ENCODE measurements around the gene DAAM2.

The DAAM2 gene

GRCh38 chr6:39891976-39892375, 99.8 kb downstream of the DAAM2 start:
- DNase-seq = no peak

DNA sequence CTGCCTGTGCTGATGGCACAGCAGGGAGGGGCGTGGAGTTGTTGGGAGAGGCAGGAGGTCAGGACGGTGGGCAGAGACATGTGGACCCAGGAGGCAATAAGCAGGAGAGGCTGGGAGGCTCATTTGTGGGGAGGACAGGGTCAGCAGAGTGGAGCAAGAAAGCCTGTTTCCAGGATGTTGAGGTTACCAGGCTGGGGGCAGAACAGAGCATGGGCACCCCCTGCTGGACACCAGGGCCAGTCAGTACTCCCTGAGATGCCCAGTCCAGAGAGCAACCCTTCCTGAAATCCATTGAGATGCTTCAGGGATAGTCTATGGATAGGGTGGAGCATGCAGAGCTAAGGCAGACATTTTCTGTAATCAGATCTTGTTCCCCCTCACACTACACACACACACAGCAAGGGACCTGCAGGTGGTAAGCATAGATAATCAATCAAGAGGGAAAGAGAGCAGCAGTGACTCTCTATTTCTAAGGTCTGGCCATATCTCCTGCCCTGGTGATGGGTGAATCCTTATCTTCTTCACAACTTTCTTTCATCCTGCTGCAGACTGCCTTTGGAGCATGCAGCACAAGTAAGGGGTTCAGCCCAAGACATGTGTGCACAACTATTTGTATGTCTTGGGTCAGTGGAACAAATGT, 100.4 kb downstream of the DAAM2 start:
- DNase-seq = no peak

DNA sequence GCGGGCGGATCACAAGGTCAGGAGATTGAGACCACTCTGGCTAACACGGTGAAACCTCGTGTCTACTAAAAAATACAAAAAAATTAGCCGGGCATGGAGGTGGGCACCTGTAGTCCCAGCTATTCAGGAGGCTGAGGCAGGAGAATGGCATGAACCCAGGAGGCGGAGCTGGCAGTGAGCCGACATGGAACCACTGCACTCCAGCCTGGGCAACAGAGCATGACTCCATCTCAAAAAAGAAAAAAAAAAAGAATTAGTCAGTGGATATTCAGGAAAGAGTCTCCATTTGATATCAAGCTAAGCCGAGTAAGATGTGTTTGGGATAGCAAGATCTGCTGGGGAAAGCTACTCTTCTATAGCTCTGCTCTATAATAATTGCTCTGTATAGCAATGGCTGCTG, 101.1 kb downstream of the DAAM2 start:
- no peak for DNase-seq

- DNase-seq = no peak
These were observed 104.5 kb downstream of the DAAM2 start for GRCh38 chr6:39896701-39897100.

GRCh38 chr6:39897698-39898097, 105.5 kb downstream of the DAAM2 start:
- DNase-seq = no peak

GRCh38 chr6:39898625-39899024, 106.4 kb downstream of the DAAM2 start:
- no peak for DNase-seq

- no peak for DNase-seq
These were observed 107.5 kb downstream of the DAAM2 start for GRCh38 chr6:39899554-39900295.

DNA sequence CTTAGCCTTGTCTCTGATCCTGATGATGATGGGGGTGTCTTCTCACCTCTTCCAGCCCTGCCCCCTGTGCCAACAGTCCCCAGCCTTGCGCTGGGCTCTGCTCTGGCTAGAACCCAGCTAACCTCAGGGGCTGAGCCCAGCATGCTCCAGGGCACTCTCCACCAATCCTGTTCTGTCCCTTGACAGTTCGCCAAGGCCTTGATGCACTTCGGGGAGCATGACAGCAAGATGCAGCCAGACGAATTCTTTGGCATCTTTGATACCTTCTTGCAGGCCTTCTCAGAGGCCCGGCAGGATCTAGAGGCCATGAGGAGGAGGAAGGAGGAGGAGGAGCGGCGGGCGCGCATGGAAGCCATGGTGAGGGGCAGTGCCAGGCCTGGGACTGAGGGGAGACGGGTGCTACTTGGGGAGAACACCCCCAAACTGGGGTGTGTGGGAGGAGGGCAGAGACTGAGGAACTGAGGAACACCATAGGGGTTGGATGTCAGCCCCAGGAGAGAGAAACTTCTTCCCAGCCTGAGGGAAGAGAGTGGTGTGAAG, 109.0 kb downstream of the DAAM2 start:
- DNase-seq = no peak

DNA sequence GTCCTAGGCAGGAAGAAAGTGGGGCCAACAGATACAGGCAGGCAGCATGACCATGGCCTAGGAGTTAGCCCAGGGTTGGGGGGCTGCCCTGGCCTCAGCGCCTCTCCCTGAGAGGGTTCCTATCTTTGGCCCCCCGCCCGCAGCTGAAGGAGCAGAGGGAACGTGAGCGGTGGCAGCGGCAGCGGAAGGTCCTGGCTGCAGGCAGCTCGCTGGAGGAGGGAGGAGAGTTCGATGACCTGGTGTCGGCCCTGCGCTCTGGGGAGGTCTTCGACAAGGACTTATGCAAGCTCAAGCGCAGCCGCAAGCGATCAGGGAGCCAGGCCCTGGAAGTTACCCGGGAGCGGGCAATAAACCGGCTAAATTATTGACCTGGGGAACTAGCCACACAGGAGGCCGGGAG, 109.5 kb downstream of the DAAM2 start:
- DNase-seq = no peak

GRCh38 chr6:39902136-39902535, 110.0 kb downstream of the DAAM2 start:
- no peak for DNase-seq

DNA sequence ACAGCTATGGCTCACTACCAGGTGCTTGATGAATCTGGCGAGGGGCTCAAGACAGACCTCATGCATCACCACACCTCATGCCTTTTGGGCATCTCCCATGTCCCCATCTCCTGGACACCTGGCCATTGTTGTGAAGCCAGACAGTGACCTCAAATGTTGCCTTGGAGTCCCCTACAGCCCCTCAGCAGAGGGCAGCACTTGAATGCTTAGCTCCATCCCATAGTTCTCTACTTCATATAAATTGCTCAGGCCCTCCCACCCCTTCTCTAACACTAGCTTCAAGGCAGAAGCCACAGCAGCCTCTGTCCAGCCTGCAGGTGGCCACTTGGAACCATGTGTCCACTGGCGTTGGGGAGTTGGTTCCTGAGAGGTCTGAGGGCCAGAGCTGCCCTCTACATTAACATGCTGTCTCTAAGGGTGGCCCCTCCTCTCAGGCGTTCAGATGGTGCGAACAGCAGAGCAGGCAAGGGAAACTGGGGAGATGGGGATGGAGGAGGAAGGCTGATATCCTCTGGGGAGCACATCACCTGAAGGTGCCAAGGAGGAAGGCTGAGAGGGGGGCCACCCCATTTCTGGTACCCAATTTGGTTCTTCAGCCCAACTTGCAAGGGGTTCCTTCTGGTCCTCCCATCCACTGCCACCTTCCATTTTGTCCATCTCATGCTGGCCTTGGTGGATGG, 110.8 kb downstream of the DAAM2 start:
- DNase-seq = no peak

- no peak for DNase-seq
These were observed 111.5 kb downstream of the DAAM2 start for GRCh38 chr6:39903656-39904055.

DNA sequence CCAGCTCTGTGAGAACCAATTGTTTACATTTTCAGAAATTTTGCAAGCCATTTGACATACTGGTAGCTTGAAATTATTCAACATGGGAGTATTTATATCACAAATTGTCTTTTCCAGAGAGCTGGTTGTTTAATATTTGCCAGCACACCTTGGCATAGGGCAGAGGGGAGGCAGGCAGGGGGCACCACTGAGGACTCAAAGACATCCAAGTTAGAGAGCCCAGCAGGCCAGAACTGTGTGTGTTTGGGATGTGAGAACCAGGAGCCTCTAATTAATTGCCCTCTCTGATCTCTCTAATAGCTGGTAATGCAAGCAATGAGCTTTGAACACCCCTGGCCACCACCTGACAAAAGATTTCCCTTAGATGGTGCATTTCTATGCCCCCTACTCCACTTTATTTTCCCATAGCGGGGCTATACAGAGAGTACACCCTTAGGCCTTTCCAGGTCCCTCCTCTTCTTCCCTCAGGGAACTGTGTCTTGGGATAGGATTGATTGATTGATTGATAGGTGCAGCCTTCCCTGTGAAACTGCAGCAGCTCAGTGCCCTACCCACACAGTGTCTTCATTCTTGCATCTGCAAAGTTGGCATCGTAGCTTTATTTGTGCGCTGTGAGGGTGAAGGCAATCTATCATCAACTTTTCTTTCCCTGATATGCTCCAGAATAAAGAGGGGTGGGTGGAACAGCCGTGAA, 112.9 kb downstream of the DAAM2 start:
- no peak for DNase-seq

- no peak for DNase-seq
These were observed 113.4 kb downstream of the DAAM2 start for GRCh38 chr6:39905640-39905975.

- DNase-seq = no peak
These were observed 114.2 kb downstream of the DAAM2 start for GRCh38 chr6:39906318-39906761.

- DNase-seq = no peak
These were observed 115.8 kb downstream of the DAAM2 start for GRCh38 chr6:39907871-39908575.

DNA sequence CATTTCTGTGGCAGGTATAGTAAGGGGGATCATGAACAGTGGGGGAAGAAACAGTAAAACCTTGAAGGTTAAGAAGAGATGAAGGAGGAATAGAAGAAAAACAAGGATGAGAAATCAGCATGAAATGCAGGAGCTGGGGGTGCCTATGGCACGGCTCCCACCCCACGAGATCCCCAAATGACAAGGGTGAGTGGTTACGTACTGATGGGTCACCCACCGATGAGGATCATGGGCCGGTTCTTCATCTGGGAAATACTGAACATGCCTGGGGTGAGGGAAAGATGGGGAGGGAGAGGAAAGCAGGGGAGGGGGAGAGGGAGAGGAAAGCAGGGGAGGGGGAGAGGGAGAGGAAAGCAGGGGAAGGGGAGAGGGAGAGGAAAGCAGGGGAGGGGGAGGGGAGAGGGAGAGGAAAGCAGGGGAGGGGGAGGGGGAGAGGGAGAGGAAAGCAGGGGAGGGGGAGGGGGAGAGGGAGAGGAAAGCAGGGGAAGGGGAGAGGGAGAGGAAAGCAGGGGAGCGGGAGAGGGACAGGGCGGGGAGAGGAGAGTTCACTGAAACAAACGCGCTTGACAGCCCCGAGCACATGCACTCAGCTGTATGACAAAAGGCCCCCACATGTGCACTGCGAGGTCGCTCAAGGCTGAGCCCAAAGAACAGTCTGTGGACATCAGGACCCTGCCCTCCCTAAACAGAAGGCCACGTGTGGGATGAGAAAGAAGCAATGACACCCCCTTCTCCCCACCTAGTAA, 116.8 kb downstream of the DAAM2 start:
- DNase-seq = no peak

GRCh38 chr6:39909701-39910100, 117.5 kb downstream of the DAAM2 start:
- DNase-seq = no peak

GRCh38 chr6:39910164-39910563, 118.0 kb downstream of the DAAM2 start:
- DNase-seq = no peak

GRCh38 chr6:39910744-39911143, 118.6 kb downstream of the DAAM2 start:
- DNase-seq = no peak

DNA sequence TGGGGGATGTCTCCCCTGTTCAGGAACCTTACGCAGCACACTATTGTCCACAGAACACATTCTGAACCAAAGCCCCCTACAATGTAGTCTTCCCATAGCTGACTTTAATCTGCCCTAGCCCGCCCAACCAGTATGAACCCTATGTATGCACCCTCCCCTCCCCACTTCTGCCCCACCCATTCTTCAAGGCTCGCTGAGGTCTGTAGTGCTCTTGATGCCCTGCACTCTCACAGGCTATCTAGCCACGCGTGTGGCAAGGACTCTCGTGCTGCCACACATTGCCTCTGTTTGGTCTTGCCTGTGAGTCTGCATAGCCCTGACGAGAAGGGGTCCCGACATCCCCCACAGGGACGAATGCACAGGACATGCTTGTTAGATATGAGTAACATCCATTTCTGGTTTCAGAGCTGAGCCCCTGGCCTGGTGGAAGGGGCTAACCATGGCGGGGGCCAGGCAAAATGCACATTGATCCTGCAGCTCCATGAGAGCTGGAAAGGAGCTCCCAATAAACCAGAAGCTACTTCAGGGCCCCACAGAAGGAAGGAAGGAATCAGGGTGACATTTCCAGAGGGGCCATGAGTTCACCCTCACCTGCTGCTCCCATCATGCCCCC, 119.4 kb downstream of the DAAM2 start:
- no peak for DNase-seq

Measured in activated CD4-positive, alpha-beta T cell treated with anti-CD3 and anti-CD28 coated beads, Interleukin-2, amount 50 U/mL, for 1 hour (primary cell).